Measurements from ENCODE around the gene MYBPHL.

DNA sequence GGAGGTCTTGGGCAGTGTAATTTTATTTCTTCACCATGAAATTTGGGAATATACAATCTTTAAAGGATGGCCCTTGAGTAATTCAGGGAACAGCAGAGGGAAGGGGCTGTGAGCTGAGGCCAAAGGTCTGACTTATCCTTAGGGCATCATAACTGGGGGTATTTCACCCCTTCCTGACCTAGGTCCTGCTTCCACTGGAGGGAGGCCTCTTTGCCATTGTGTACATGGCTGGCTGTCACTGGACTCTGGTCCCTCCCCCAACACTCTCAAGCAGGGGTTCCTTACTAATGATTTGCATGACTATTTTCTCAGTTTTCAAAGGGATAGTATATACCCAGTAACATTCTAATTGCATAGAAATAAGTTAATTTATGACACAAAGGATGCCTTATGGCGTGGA is 16.7 kb downstream of the MYBPHL start:
- TF ChIP-seq POLR2AphosphoS5 (IDR thresholded peaks at IDR 0.05) (no peak), CTCF (IDR thresholded peaks at IDR 0.05) (no peak), EP300 (IDR thresholded peaks at IDR 0.05; ENCODE audit: low read depth) (no peak), POLR2A (IDR thresholded peaks at IDR 0.05) (no peak)
